Subcutaneous abdominal adipose tissue (tissue), 5 donors: ENCODE measurements around the gene XRN1.
"Not testable (repeated sequence)": the region's sequence is repeated elsewhere in the genome, so short reads cannot be mapped to it uniquely, and the experiment has no call there.

Source experiments
- H3K27ac ChIP-seq: one replicate; pipeline ENCODE4 v1.7.0; 2013; ENCODE audit warnings: low read depth, mild to moderate bottlenecking, inconsistent platforms, low read length, moderate library complexity
- H3K27me3 ChIP-seq, 5 donors: one replicate each; pipeline ENCODE4 v1.7.0; 2013; ENCODE audit warnings: low read length in 5 of 5, inconsistent platforms in 1 of 5; ENCODE audit not compliant: control insufficient read depth in 5 of 5, insufficient read depth in 4 of 5
- H3K36me3 ChIP-seq, 5 donors: one replicate each; pipeline ENCODE4 v1.7.0; 2013; ENCODE audit warnings: low read length in 5 of 5; ENCODE audit not compliant: control insufficient read depth in 5 of 5, insufficient read depth in 5 of 5
- H3K4me1 ChIP-seq, 5 donors: one replicate each; pipeline ENCODE4 v1.7.0; 2013; ENCODE audit warnings: low read length in 5 of 5, mild to moderate bottlenecking in 3 of 5, moderate library complexity in 1 of 5; ENCODE audit not compliant: control insufficient read depth in 5 of 5, insufficient read depth in 5 of 5
- H3K4me3 ChIP-seq, 5 donors: one replicate each; pipeline ENCODE4 v1.7.0; 2013; ENCODE audit warnings: low read length in 5 of 5, low read depth in 1 of 5
- H3K9ac ChIP-seq, 5 donors: one replicate each; pipeline ENCODE4 v1.7.0; 2013; ENCODE audit warnings: low read length in 5 of 5, mild to moderate bottlenecking in 4 of 5, moderate library complexity in 3 of 5
- H3K9me3 ChIP-seq, 5 donors: one replicate each; pipeline ENCODE4 v1.7.0; 2013; ENCODE audit warnings: low read length in 5 of 5; ENCODE audit not compliant: control insufficient read depth in 5 of 5
- donor health status: healthy.
- donor health status: healthy.
- donor health status: healthy.
- donor health status: healthy.
- donor health status: healthy.

Gene XRN1

DNA sequence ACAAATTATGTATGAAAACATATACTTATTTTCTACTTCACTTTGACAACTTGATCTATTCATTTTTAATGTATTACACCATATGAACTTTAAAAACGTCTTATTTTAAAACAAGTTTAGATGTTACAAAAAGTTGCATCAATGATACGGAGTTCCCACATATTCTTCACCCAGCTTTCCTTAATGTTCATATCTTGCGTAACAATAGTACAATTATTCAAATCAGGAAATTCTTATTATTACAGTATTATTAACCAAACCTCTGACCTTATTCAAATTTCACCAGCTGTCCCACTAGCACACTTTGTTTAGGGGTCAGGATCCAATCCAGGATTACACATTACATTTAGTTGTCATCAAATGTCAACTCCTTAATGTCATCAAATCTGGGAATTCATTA is 12.9 kb upstream of the XRN1 start:
- H3K36me3 ChIP-seq = peaks cover 16 to 29% (median 25%) of the 10 kb centered on the region in 5 donors
- H3K4me3 ChIP-seq = no peak overlapping the region
- H3K27ac ChIP-seq = no peak overlapping the region
- no peak overlapping the region for H3K9ac ChIP-seq
- H3K27me3 ChIP-seq = no peaks in the 10 kb centered on the region
- H3K9me3 ChIP-seq = no peaks in the 10 kb centered on the region
- H3K4me1 ChIP-seq = peaks cover 0 to 8% (median 0%) of the 10 kb centered on the region in 5 donors

DNA sequence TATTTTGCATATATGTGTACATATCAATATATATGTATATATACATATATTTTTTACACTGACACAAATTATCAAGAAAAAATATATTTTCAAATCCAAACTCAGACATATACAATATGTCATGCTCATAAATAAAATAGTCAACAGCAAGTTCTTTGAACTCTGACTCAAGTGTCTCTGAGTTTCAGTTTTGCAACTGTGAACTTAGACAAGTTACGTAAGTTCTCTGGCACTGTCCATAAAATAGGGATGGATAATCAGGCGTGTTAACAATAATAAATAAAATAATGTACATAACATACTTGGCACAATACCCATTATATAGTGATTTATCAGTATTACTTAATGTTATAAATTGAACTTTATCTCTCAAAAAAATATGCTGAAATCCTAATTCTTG is 12.1 kb upstream of the XRN1 start:
- H3K4me3 ChIP-seq = no peak overlapping the region
- H3K9ac ChIP-seq = no peak overlapping the region
- no peaks in the 10 kb centered on the region for H3K27me3 ChIP-seq
- no peaks in the 10 kb centered on the region for H3K9me3 ChIP-seq
- H3K36me3 ChIP-seq = peaks cover 16 to 29% (median 25%) of the 10 kb centered on the region in 5 donors
- peaks cover 0 to 8% (median 0%) of the 10 kb centered on the region in 5 donors for H3K4me1 ChIP-seq
- no peak overlapping the region for H3K27ac ChIP-seq

DNA sequence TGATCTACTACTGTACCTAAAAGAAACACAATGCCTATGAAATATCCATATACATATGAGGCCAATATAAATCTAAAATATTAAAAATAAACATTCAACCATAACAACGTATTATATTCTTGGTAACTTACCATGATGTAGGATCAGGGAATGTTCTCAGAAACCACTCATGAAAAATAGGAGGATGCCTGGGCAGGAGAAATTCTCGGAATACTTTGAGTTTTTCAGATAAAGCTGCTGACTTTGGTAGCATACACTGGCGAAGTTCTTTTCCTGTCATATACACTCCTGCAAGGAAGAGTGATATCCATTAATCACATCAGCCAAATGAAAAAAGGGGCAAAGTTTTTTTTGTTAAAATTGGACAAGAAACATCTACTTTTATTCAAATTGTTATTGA is 11.3 kb upstream of the XRN1 start:
- H3K36me3 ChIP-seq = peaks cover 16 to 29% (median 20%) of the 10 kb centered on the region in 5 donors
- no peak overlapping the region for H3K9ac ChIP-seq
- H3K4me1 ChIP-seq = peaks cover 0 to 8% (median 0%) of the 10 kb centered on the region in 5 donors
- H3K27ac ChIP-seq = no peak overlapping the region
- no peaks in the 10 kb centered on the region for H3K9me3 ChIP-seq
- no peaks in the 10 kb centered on the region for H3K27me3 ChIP-seq
- no peak overlapping the region for H3K4me3 ChIP-seq

DNA sequence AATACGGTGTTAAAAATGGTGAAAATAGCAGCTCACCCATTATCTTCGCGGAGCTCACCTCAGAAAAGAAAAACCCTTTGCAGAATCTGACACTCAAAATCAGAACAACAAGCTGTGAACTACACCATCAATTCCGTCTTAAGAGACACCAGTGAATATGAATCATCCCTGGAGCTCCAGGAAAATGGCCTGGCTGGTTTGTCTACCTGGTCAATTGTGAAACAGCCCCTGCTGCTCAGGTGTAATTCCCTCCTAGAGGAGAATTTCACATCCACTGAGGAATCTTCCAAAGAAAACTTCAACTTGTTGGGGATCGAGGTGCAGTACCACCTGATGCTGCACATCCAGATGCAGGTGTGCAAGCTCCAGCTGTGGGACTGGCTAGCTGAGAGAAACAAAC is 3.0 kb upstream of the XRN1 start:
- H3K9me3 ChIP-seq = no peaks in the 10 kb centered on the region
- H3K9ac ChIP-seq = no peak overlapping the region
- H3K27ac ChIP-seq = no peak overlapping the region
- no peaks in the 10 kb centered on the region for H3K27me3 ChIP-seq
- no peak overlapping the region for H3K4me3 ChIP-seq
- peaks cover 4 to 20% (median 13%) of the 10 kb centered on the region in 5 donors for H3K4me1 ChIP-seq
- peaks cover 10 to 33% (median 18%) of the 10 kb centered on the region in 5 donors for H3K36me3 ChIP-seq

DNA sequence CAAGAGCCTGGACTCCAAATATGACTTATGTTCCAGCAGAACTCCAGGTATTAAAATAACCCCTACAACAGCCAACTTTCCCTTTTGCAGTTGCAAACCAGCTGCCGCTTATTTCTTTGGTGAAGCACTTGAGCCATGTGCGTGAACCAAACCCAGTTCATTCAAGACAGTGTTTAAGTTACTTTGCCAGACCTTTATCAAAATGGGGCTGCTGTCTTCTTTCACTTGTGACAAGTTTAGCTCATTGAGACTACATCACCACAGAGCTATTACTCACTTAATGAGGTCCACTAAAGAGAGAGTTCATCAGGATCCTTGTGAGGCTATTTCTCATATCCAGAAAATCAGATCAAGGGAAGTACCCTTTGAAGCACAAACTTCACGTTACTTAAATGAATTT is 2.4 kb upstream of the XRN1 start:
- Histone ChIP-seq H3K36me3 (peaks cover 10 to 32% (median 18%) of the 10 kb centered on the region in 5 donors), H3K4me3 (no peak overlapping the region), H3K27ac (no peak overlapping the region), H3K27me3 (no peaks in the 10 kb centered on the region), H3K9ac (no peak overlapping the region), H3K9me3 (no peaks in the 10 kb centered on the region), H3K4me1 (peaks cover 6 to 27% (median 19%) of the 10 kb centered on the region in 5 donors)

DNA sequence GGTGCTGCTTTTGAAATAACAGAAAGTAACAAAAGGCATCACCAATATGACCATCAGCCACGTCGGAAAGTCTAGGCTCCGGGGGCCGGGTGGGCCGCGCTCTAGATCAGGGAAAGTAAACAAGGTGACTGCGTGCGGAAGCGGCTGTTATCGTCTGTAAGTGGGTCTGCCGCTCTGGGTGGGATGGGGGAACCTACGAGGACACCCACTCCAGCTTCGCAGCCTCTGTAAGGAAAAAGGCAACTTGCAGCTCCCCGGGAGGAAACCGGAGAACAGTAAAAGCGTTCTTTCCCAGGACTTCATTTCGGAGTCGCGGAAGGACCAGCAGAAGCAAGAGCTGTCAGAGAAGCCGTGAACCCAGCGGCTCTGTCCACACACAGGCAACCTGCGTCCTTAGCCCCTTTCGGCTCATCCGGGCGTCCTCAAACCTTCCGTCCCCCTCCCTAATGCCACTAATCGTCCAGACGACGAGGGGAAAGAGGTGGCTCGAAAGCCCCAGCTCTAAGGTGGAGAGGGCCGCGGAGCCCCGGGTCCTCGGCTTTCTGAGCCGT is 461 bp downstream of the XRN1 start:
- H3K9ac ChIP-seq = peak overlapping the region; percentile 98 to 100 (median 100)
- H3K27me3 ChIP-seq = no peaks in the 10 kb centered on the region
- peak overlapping the region; percentile 99 to 100 (median 100) for H3K4me3 ChIP-seq
- H3K9me3 ChIP-seq = no peaks in the 10 kb centered on the region
- peaks cover 5 to 20% (median 9%) of the 10 kb centered on the region in 5 donors for H3K36me3 ChIP-seq
- peak overlapping the region; percentile 99 for H3K27ac ChIP-seq
- H3K4me1 ChIP-seq = peaks cover 6 to 29% (median 23%) of the 10 kb centered on the region in 5 donors

DNA sequence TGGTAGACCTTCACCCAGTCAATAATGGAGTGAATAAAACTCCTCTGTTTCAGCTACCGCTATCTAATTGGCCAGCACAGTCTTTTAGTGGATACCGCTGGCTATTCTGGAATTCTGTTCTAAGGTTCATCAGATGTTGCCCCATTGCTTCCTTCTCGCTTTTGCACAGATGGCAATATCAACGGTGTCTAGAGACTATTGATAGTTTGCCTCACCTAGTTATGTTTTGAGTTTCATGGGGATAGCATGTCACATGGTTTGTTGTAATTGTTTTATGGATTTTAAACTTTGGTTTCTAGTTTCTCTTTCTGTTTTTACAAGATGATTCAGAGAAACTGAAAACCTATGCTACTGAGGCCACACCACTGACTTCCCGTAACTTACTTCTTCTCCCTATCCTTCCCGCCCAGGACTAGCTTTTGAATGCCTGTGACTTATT is 2.0 kb downstream of the XRN1 start:
- H3K4me1 ChIP-seq = peaks cover 6 to 32% (median 23%) of the 10 kb centered on the region in 5 donors

DNA sequence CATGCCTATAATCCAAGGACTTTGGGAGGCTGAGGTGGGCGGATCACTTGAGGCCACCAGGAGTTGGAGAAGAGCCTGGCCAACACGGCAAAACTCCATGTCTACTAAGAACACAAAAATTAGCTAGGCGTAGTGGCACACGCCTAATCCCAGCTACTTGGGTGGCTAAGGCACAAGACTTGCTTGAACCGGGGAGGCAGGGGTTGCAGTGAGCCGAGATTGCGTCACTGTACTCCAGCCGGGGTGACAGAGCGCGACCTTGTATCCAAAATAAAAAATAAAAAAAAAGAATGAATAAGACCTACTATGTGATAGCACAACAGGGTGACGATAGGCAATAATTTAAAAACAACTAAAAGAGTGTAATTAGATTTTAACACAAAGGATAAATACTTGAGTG is 3.5 kb downstream of the XRN1 start:
- Histone ChIP-seq H3K9ac (no peak overlapping the region), H3K27ac (no peak overlapping the region), H3K9me3 (no peaks in the 10 kb centered on the region), H3K27me3 (no peaks in the 10 kb centered on the region), H3K4me3 (no peak overlapping the region), H3K36me3 (no peaks in the 10 kb centered on the region), H3K4me1 (peaks cover 6 to 32% (median 23%) of the 10 kb centered on the region in 5 donors)

More for the DNA sequence above, 2.0 kb downstream of the XRN1 start:
- peak overlapping the region in 4 of 5 donors; percentile 8 to 100 (median 34) for H3K4me3 ChIP-seq
- peak overlapping the region in 2 of 5 donors; percentile 37 to 49 for H3K9ac ChIP-seq
- H3K36me3 ChIP-seq = peaks cover 1 to 6% (median 4%) of the 10 kb centered on the region in 5 donors
- H3K9me3 ChIP-seq = no peaks in the 10 kb centered on the region
- no peaks in the 10 kb centered on the region for H3K27me3 ChIP-seq
- no peak overlapping the region for H3K27ac ChIP-seq

DNA sequence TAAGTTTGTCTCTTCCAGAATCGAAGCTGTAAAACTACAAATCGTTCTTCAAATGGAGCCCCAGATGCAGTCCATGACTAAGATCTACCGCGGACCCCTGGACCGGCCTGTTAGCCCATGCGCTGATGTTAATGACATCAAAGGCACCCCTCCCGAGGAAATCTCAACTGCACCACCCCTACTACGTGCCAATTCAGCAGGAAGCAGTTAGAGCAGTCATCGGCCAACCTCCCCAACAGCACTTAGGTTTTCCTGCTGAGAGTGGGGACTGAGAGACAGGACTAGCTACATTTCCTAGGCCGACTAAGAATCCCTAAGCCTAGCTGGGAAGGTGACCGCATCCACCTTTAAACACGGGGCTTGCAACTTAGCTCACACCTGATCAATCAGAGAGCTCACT is 4.8 kb downstream of the XRN1 start:
- not testable (repeated sequence) for H3K9me3 ChIP-seq, H3K27me3 ChIP-seq, H3K36me3 ChIP-seq, H3K9ac ChIP-seq, H3K4me3 ChIP-seq, H3K27ac ChIP-seq
- H3K4me1 ChIP-seq = peaks cover 6 to 26% (median 21%) of the 10 kb centered on the region in 5 donors

DNA sequence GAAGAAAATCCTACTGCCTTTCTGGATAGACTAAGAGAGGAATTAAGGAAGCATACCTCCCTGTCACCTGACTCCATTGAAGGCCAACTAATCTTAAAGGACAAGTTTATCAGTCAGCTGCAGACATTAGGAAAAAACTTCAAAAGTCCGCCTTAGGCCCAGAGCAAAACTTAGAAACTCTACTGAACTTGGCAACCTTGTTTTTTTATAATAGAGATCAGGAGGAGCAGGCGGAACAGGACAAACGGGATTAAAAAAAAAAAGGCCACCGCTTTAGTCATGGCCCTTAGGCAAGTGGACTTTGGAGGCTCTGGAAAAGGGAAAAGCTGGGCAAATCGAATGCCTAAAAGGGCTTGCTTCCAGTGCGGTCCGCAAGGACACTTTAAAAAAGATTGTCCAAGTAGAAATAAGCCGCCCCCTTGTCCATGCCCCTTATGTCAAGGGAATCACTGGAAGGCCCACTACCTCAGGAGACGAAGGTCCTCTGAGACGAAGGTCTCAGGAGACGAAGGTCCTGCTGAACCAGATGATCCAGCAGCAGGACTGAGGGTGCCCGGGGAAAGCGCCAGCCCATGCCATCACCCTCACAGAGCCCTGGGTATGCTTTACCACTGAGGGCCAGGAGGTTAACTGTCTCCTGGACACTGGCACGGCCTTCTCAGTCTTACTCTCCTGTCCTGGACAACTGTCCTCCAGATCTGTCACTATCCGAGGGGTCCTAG is 8.2 kb downstream of the XRN1 start:
- H3K9ac ChIP-seq, H3K27me3 ChIP-seq, H3K9me3 ChIP-seq, H3K27ac ChIP-seq, H3K4me3 ChIP-seq, H3K4me1 ChIP-seq, H3K36me3 ChIP-seq: not testable (repeated sequence)
